GM19324 (cell line): Measurements from ENCODE around the gene CHD1.
"Not testable (repeated sequence)": the region's sequence is repeated elsewhere in the genome, so short reads cannot be mapped to it uniquely, and the experiment has no call there.

ENCODE experiments used
- ATAC-seq: cut with Tn5 transposase; IDR thresholded peaks from one replicate; pipeline ENCODE4 v1.9.1; 2021; ENCODE audit warnings: mild to moderate bottlenecking, moderate library complexity; ENCODE audit not compliant: unreplicated experiment, low FRiP score

The CHD1 gene

GRCh38 chr5:98928873-98929709, at the start of gene CHD1:
CHD1 (minus strand) TSS chr5:98929007; CDS start chr5:98926386, 2,621 bp downstream.
- peak; percentile 73 for ATAC-seq

DNA sequence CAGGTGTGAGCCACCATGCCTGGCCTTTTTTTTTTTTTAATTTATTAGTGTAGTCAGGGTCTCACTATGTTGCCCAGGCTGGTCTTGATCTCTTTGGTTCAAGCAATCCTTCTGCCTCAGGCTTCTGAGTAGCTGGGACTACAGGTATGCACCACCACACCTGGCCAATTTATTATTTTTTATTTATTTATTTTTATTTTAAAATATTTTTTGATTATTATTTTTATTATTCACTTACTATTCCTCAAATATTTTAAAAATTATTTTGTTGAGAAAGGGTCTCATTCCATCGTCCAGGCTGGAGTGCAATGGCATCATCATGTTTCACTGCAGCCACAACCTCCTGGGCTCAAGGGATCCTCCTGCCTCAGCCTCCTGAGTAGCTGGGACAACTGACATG, 49.7 kb upstream of the CHD1 start:
- no peak for ATAC-seq

- no peak for ATAC-seq
Measured at GRCh38 chr5:98977723-98978122, 48.9 kb upstream of the CHD1 start.

DNA sequence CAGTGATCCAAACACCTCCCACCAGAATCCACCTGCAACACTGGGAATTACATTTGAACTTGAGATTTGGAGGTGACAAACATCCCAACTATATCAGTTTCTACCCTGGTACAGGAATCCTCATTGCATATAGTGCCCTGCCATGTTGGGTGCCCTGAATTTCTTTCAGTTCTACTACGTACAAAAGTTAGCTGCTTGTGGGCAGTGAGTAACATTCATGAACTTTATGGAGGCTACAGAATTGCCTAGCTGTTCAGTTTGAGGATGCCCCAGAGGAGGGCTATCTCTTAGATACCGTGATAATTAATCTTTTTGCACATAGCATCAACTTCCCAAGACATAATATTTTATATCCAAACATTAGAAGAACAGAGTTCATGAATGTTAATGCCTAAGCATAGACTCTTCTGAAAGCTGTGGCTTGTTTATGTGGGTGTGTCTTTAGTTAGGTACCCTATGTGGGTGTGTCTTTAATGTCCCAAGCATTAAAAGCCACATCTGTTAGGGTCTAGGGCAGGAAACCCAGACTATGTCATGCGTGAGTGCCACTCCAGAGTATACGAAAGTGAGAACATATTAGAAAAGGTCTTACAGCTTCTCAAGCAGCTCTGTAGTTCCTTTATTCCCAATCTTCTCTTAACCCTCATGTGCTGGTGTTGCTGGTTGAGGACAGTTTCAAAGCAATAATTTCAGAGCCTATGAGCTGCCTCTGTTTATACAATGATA, 47.0 kb upstream of the CHD1 start:
- no peak for ATAC-seq

- no peak for ATAC-seq
Measured at GRCh38 chr5:98975223-98975622, 46.4 kb upstream of the CHD1 start.

DNA sequence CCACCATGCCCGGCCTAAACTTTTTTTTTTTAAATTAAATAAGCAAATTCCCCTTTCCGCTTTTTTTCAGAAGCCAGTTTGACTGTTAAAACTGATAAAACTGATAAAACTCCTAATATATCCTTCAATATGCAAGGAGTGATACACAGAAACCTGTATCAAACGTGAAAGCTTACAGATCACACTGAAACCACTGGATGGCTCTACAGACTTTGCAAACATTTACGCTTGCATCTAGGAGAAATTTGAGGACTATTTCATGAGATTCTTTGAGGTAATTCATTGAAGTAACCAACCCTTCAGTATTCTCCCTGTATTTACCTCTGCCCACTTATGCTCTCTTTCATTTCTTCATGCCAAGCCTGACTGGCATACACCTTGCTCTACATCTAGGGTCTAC, 40.6 kb upstream of the CHD1 start:
- ATAC-seq = no peak

DNA sequence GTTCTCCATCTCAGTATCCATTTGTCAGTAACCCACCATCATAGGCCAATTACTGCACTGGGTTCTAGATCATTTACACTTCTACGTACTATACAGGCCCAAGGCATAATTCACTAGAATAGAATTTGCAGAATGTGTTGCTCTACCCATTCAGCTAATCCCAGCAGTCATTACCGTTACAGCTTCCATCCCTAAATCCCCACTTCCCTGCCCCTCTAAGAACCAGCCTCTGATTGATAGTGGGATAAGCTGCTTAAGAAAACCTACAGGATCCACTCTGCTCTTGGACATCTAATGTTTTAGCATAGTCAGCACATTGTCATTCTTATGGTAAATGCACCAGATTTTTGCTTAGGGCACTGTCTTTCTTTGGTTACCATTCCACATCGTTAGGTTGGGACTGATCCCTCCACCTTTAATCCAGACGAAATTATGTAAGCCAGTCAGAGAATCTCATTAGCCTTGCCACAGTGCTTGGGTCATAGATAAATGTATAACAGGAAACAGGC, 39.3 kb upstream of the CHD1 start:
- ATAC-seq = no peak

DNA sequence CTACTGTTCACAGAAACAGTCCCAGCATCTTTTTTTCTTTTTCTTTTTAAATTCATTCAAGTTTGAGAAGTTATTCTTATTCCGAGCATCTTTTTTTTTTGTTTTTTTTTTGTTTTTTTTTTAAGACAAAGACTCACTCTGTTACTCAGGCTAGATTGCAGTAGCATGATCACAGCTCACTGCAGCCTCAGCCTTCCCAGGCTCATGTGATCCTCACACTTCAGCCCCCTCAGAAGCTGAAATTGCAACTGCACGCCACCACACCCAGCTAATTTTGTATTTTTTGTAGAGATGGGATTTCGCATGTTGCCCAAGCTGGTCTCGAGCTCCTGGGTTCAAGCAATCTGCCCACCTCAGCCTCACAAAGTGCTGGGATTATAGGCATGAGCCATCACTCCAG, 36.4 kb upstream of the CHD1 start:
- no peak for ATAC-seq

- no peak for ATAC-seq
Measured at GRCh38 chr5:98964621-98965020, 35.8 kb upstream of the CHD1 start.

GRCh38 chr5:98963019-98963418, 34.2 kb upstream of the CHD1 start:
- ATAC-seq = no peak

DNA sequence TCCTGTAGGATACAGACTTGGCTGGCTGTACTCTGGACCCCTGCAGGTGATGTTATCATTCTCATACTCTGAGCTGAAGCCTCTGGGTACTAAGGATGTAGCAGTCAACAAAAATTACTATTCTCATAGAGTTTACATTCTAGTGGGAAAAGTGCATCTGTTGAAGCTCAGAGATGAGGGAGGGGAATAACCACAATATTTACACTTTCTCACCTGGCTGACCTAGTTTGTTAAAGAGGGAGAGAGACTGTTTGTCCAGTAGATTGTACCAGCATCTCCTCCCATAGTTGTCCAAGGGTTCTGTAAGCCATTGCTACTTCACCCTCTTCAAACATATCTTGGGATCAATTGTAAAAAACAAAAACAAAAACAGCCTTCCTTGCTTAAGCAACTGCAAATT, 33.8 kb upstream of the CHD1 start:
- no peak for ATAC-seq

DNA sequence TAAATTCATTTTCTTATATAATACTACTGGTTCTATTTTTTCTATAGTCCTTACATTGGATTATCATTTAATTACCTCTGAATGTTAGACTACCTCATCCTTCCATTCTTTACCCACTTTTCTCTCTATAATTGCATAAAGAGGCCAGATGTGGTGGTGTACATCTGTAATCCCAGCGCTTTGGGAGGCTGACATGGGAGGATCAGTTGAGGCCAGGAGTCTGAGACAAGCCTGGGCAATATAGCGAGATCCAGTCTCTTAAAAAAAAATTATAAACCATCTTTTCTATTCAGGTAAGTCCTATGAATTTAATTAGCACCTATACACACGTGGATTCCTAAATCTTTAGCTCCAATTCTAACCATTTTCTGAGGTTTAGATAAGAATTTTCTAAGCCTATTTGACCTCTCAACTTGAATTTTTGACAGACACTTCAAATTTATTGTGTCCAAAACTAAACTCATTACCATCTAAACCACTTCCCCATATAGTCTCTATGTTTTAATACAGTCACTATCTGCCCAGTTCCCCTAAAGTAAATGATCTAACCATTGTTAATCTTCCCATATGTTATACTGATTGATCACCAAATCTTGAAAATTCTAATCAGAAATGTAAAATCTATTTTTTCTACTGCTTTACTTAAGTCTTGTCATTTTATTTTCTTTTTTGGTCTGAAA, 33.0 kb upstream of the CHD1 start:
- no peak for ATAC-seq

DNA sequence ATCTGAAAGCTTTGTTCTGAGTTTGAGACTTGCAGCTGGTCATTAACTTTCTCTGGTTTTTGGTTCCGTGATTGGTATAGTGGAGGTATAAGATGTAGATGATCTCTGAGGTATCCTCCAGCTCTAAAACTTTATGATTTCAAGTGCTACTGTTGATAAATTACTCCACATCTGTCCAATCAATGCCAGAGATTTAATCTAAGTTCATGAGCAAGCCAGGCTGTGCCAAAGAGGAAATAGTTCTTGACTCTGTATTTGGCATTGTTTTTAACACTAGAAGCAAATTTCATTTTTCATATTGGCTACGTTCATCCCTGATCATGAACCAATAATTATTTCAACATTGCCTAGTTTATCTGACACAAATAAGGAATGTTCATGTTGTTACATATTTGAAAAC, 28.5 kb upstream of the CHD1 start:
- no peak for ATAC-seq

DNA sequence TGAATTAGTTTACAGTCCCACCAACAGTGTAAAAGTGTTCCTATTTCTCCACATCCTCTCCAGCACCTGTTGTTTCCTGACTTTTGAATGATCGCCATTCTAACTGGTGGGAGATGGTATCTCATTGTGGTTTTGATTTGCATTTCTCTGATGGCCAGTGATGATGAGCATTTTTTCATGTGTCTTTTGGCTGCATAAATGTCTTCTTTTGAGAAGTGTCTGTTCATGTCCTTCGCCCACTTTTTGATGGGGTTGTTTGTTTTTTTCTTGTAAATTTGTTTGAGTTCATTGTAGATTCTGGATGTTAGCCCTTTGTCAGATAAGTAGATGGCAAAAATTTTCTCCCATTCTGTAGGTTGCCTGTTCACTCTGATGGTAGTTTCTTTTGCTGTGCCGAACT, 27.1 kb upstream of the CHD1 start:
- not testable (repeated sequence) for ATAC-seq

- ATAC-seq = not testable (repeated sequence)
Measured at GRCh38 chr5:98955471-98955870, 26.7 kb upstream of the CHD1 start.

GRCh38 chr5:98954392-98955028, 25.7 kb upstream of the CHD1 start:
- no peak for ATAC-seq

- ATAC-seq = no peak
Measured at GRCh38 chr5:98942847-98943246, 14.0 kb upstream of the CHD1 start.

DNA sequence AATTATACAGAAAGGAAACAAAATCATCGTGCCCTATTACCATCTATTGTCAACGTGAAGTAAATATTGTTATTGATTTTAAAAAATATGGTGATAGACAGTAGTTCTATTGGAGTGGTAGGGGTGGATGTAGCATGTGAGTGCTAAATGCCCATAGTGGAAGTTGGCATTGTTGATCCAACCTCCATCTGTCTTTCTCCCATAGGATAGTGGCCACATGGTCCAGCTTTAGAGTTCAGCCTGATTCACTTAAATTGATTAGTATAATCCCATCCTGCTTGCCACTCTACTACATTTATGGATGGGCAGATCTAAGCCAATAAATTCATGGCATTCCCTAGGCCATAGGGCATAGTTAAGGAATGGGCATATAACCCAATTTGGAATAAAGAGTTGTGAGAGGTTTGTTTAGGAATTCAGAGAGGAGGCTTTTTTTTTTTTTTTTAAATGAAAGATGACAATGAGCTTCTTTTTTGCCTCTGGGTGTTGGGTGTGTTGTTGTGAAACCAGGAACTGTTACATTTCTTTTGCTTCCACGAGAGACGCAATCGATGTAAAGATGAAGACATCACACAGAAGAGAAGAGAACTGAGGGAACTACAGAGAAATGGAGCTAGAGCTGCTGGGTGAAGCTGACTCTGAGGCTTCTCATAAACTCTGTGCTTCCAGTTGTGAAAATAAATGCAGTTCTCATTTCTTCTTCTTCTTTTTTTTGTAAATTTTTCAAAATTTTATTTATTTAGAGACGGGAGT, 12.5 kb upstream of the CHD1 start:
- ATAC-seq = no peak

DNA sequence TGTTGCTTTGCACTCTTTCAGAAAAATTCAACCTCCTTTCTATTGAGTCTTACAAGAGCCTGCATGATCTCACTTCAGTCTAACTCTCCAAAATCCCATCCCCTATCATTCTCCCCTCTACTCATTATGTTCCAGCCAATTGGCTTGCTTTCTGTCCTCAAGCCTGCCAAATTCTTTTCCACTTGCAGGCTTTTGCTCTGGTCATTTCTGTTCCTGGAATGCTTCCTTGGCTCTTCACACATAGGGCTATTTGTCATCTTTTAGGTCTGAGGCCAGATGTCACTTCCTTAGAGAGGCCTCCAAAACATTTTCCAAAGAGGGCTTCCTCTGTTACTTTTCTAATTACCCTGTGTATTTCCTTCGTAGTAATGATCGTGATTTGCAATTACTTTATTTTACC, 11.8 kb upstream of the CHD1 start:
- ATAC-seq = no peak

DNA sequence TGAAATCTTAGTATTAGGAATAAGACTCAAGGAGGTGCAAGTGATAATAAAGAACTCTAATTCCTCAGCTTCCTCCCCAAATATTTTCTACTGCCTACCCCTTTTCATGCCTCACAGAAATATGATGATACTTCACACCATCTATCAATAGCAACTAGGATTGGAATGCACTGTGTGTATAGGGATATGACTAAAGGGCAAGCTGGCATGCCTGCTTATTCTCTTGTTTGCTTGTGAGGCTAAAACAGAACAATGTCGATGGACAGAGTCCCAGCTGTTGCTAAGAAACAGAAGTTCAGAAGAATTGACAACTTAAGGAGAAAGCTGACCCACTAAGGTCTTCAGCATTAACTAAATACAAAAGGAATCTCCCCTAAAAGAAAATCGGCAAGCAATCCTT, 9.7 kb upstream of the CHD1 start:
- ATAC-seq = no peak
